Pancreas (tissue), 10 donors: ENCODE data around the gene THSD7A. TPM values are rescaled to one million over a fixed set of nuclear protein-coding genes. Genes with fewer than 3 reads are reported as not detected.

Experiments used
- ATAC-seq, 4 donors: fragments of 200-7000 bp; cut with Tn5 transposase; one replicate each; pipeline versions ENCODE4 v1.8.0 to v1.9.1; 2020; ENCODE audit warnings: mild to moderate bottlenecking in 4 of 4, moderate library complexity in 4 of 4
- DNase-seq, 6 donors: peaks; one replicate each; pipeline ENCODE4 v3.0.0-alpha.2; 2020
- FAIRE-seq: peaks from 2 replicates; lab custom pipeline; 2012; peaks lifted over from hg19 to GRCh38; lab: Jason Lieb, UNC
- H3K27ac ChIP-seq, 4 donors: fragments of 200-600 bp; sonication (generic); 1 replicate in 3 of 4; 2 replicates in 1 of 4; pipeline versions ENCODE4 v1.5.0 to v1.8.0; 2020
- H3K27me3 ChIP-seq, 4 donors: fragments of 200-600 bp; one replicate each; pipeline ENCODE4 v1.8.0; 2021
- H3K36me3 ChIP-seq, 3 donors: fragments of 200-600 bp; sonication (generic) in 1 of 3; one replicate each; pipeline versions ENCODE4 v1.5.0 to v1.8.0; 2020 to 2021
- H3K4me1 ChIP-seq, 3 donors: fragments of 200-600 bp; one replicate each; pipeline ENCODE4 v1.8.0; 2021
- H3K4me3 ChIP-seq, 4 donors: fragments of 200-600 bp; sonication (generic) in 2 of 4; one replicate each; pipeline versions ENCODE4 v1.5.0 to v1.8.0; 2020 to 2021
- H3K9me3 ChIP-seq, 4 donors: fragments of 200-600 bp; one replicate each; pipeline ENCODE4 v1.8.0; 2021
- CTCF ChIP-seq, 4 donors: fragments of 200-600 bp; sonication (generic) in 3 of 4; IDR thresholded peaks; one replicate each; pipeline versions ENCODE4 v1.5.0 to v1.8.0; 2021; ENCODE audit warnings: antibody characterized with exemption in 4 of 4
- WGBS, 2 donors: extraction: QIAGEN DNeasy Blood & Tissue Kit; methylation state at CpG; one replicate each; pipeline ENCODE4 v1.1.7; 2013; 5-methylcytosine and 5-hydroxymethylcytosine counted together
- intact Hi-C, 3 donors: fragments of 100-400 bp; cut with DNase I; formaldehyde crosslinking; loops; one replicate each; pipeline versions ENCODE4 v1.11.1 to v1.14.2; 2022
- polyA plus RNA-seq, 2 donors: library from polyadenylated mRNA; stranded (reverse); fragments of 200-250 nt; gene quantifications; one replicate each; pipeline ENCODE4 v1.2.3, GENCODE V29; 2013
- total RNA-seq, 6 donors: library from RNA; stranded (reverse); fragmentation: NEBNext Ultra II Directional in 4 of 6; extraction: Animal tissue kit (Norgen Biotek cat#: 25700) in 4 of 6; gene quantifications; one replicate each; pipeline versions ENCODE4 v1.2.1 to v1.2.4, GENCODE V29; 2021 to 2023
- donor health status: healthy with polysubstance abuse.
- donor health status: DM: no; HTN: no; CAD: no; lungs with moderate emphysema.
- donor health status: DM: no; HTN: no; CAD: no.
- donor health status: control.
- donor health status: control.
- donor health status: Bipolar disorder and iron deficiency.
- donor health status: DM: yes; HTN: yes; CAD: no.
- donor health status: DM: no; HTN: no; CAD: no.
- donor health status: DM: no; HTN: no; CAD: no.
- donor health status: DM: yes; HTN: yes; CAD: no.

Gene THSD7A
- total and polyA plus RNA-seq, 8 donors: 0.30 to 3.7 (median 0.90) TPM

- no peaks in the 10 kb centered on the region for H3K36me3 ChIP-seq
- H3K9me3 ChIP-seq: no peaks in the 10 kb centered on the region
- WGBS, 2 donors: 43 to 51% methylated on average over 1 of the region's 1 CpG
- DNase-seq (no peak), FAIRE-seq (no peak), ATAC-seq (peak in 1 of 4 donors; percentile 12)
- H3K4me1 ChIP-seq: no peaks in the 10 kb centered on the region
- intact Hi-C loops: no loop called here
- no peak overlapping the region for H3K27ac ChIP-seq
- no peak for TF ChIP-seq CTCF (IDR thresholded peaks at IDR 0.05)
- no peak overlapping the region for H3K4me3 ChIP-seq
- no peaks in the 10 kb centered on the region for H3K27me3 ChIP-seq
These were observed 339.7 kb downstream of the THSD7A start for GRCh38 chr7:11492307-11492706.

- no peak for FAIRE-seq
- Histone ChIP-seq H3K4me1 (no peaks in the 10 kb centered on the region), H3K9me3 (no peaks in the 10 kb centered on the region), H3K27me3 (no peaks in the 10 kb centered on the region), H3K36me3 (no peaks in the 10 kb centered on the region), H3K27ac (no peak overlapping the region), H3K4me3 (no peak overlapping the region)
- no peak for DNase-seq
- WGBS, 2 donors: 69 to 73% methylated on average over 4 of the region's 4 CpGs
- no peak for ATAC-seq
- intact Hi-C loops: no loop called here
- TF ChIP-seq CTCF (IDR thresholded peaks at IDR 0.05): no peak
These were observed 340.2 kb downstream of the THSD7A start for GRCh38 chr7:11491811-11492210.

GRCh38 chr7:11489280-11489679, 342.7 kb downstream of the THSD7A start:
- FAIRE-seq (no peak), ATAC-seq (no peak)
- TF ChIP-seq CTCF (IDR thresholded peaks at IDR 0.05): no peak

GRCh38 chr7:11486271-11486670, 345.7 kb downstream of the THSD7A start:
- no peak overlapping the region for H3K27ac ChIP-seq
- no peaks in the 10 kb centered on the region for H3K9me3 ChIP-seq
- 56 to 61% methylated on average over 2 of the region's 2 CpGs for WGBS, 2 donors
- no peak for TF ChIP-seq CTCF (IDR thresholded peaks at IDR 0.05)
- no peaks in the 10 kb centered on the region for H3K27me3 ChIP-seq
- DNase-seq: no peak
- no peak overlapping the region for H3K4me3 ChIP-seq
- no peaks in the 10 kb centered on the region for H3K4me1 ChIP-seq
- no peak for FAIRE-seq
- ATAC-seq: no peak
- intact Hi-C loops: no loop called here
- no peaks in the 10 kb centered on the region for H3K36me3 ChIP-seq

More at GRCh38 chr7:11489280-11489679, 342.7 kb downstream of the THSD7A start:
- no peaks in the 10 kb centered on the region for H3K4me1 ChIP-seq
- no peak overlapping the region for H3K4me3 ChIP-seq
- intact Hi-C loops: no loop called here
- H3K27me3 ChIP-seq: no peaks in the 10 kb centered on the region
- H3K36me3 ChIP-seq: no peaks in the 10 kb centered on the region
- no peaks in the 10 kb centered on the region for H3K9me3 ChIP-seq
- no peak for DNase-seq
- no peak overlapping the region for H3K27ac ChIP-seq

GRCh38 chr7:11485636-11486035, 346.4 kb downstream of the THSD7A start:
- FAIRE-seq: no peak
- Histone ChIP-seq H3K4me1 (no peaks in the 10 kb centered on the region), H3K4me3 (no peak overlapping the region), H3K27ac (no peak overlapping the region), H3K27me3 (no peaks in the 10 kb centered on the region), H3K9me3 (no peaks in the 10 kb centered on the region), H3K36me3 (no peaks in the 10 kb centered on the region)
- intact Hi-C loops: no loop called here
- no peak for ATAC-seq
- no peak for TF ChIP-seq CTCF (IDR thresholded peaks at IDR 0.05)
- DNase-seq: no peak
